Measurements from ENCODE around the gene SARS1.

- TF ChIP-seq, protein P1, sequence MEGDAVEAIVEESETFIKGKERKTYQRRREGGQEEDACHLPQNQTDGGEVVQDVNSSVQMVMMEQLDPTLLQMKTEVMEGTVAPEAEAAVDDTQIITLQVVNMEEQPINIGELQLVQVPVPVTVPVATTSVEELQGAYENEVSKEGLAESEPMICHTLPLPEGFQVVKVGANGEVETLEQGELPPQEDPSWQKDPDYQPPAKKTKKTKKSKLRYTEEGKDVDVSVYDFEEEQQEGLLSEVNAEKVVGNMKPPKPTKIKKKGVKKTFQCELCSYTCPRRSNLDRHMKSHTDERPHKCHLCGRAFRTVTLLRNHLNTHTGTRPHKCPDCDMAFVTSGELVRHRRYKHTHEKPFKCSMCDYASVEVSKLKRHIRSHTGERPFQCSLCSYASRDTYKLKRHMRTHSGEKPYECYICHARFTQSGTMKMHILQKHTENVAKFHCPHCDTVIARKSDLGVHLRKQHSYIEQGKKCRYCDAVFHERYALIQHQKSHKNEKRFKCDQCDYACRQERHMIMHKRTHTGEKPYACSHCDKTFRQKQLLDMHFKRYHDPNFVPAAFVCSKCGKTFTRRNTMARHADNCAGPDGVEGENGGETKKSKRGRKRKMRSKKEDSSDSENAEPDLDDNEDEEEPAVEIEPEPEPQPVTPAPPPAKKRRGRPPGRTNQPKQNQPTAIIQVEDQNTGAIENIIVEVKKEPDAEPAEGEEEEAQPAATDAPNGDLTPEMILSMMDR (conservative IDR thresholded peaks at IDR 0.05; ENCODE audit: low read length), result peak; percentile 75
- no peak for TF ChIP-seq EZH2phosphoT487 (IDR thresholded peaks at IDR 0.05; ENCODE audit: borderline replicate concordance)
Observed at GRCh38 chr1:109191377-109191776, 22.3 kb upstream of the SARS1 start.

Data from Loucy (cell line).